Activated naive CD4-positive, alpha-beta T cell treated with anti-CD3 and anti-CD28 coated beads for 36 hours (primary cell): ENCODE data around the gene S1PR2. TPM values are rescaled to one million over a fixed set of nuclear protein-coding genes. Genes with fewer than 3 reads are reported as not detected.

Experiments
- CTCF ChIA-PET: fragments of 350-600 bp; sonication (Branson Sonifier 250); formaldehyde crosslinking; loops from one replicate; lab custom pipeline; 2021; ENCODE audit warnings: antibody characterized with exemption; lab: Charles Lee
- DNase-seq: peaks from one replicate; pipeline ENCODE4 v3.0.0-alpha.2; 2020
- H3K27ac Mint-ChIP-seq: one replicate; pipeline ENCODE4 v1.8.0; 2021; ENCODE audit warnings: mild to moderate bottlenecking, mixed read lengths
- H3K27me3 Mint-ChIP-seq: one replicate; pipeline ENCODE4 v1.8.0; 2021; ENCODE audit warnings: low read depth, mixed read lengths
- H3K36me3 Mint-ChIP-seq: one replicate; pipeline ENCODE4 v1.8.0; 2021; ENCODE audit warnings: low read depth, mixed read lengths
- H3K4me1 Mint-ChIP-seq: one replicate; pipeline ENCODE4 v1.8.0; 2021; ENCODE audit warnings: low read depth, mixed read lengths
- H3K4me3 Mint-ChIP-seq: one replicate; pipeline ENCODE4 v1.8.0; 2021; ENCODE audit warnings: mild to moderate bottlenecking, moderate library complexity, mixed read lengths
- H3K9me3 Mint-ChIP-seq: one replicate; pipeline ENCODE4 v1.8.0; 2021; ENCODE audit warnings: mixed read lengths
- intact Hi-C: fragments of 100-400 bp; cut with micrococcal nuclease; formaldehyde crosslinking; loops from one replicate; pipeline ENCODE4 v1.15.1; 2023
- total RNA-seq, 2 experiments: library from RNA; stranded (reverse); gene quantifications; one replicate each; pipeline ENCODE4 v1.2.3, GENCODE V29; 2021

The S1PR2 gene
- total RNA-seq, 2 experiments from 2014 or later: 3.4 TPM

DNA sequence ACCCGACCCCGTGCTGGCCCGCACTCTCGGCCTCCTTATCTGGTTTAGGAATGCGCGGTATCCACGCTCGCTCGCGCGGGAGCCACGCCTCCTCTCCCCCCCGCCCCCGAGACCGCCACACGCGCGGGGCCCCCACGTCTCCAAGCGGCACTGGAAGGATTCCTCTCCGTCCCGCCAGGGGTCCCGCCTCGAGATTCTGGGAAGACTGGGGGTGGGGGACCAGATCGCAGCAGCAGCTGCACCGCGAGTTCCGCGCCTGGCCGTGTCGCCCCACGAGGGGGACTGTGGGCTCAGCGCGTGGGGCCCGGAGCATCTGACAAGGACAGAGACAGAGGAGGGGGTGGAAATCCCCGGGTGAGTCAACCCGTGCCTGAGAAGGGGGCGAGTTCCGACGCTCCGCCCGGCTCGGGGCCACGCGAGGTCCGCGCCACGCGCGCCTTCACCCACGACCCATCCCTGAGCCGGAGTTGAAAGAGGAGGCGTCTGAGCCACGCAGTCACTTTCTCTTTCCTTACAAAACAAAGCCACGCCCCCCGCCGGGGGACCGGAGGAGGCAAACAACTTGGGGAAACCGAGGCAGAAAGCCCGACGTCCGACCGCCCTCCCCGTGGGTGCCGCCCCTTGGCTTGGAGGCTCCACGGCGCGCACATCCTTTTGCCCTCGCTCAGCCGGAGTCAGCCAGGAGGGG lies 814 bp downstream of the S1PR2 start:
- H3K4me1 Mint-ChIP-seq: peaks cover 16% of the 10 kb centered on the region
- H3K27ac Mint-ChIP-seq: peak overlapping the region; percentile 72
- CTCF ChIA-PET: interaction anchor here (0.6 to 9.0 kb wide), 2 partner anchors 20 to 126 kb away, joined by 4 to 58 read pairs; partner anchors contain the start of gene MRPL4
- DNase-seq: peak; percentile 68
- H3K9me3 Mint-ChIP-seq: no peaks in the 10 kb centered on the region
- peak overlapping the region; percentile 84 for H3K4me3 Mint-ChIP-seq
- intact Hi-C loops: loop anchor here (2.0 kb wide), 1 partner anchor 36 kb away; the partner anchor contains the start of gene DNMT1
- H3K27me3 Mint-ChIP-seq: no peaks in the 10 kb centered on the region
- H3K36me3 Mint-ChIP-seq: no peaks in the 10 kb centered on the region

- H3K4me3 Mint-ChIP-seq: peak overlapping the region; percentile 16
- H3K36me3 Mint-ChIP-seq: peaks cover 3% of the 10 kb centered on the region
- CTCF ChIA-PET: interaction anchor here (0.6 to 9.0 kb wide), 7 partner anchors 9 to 154 kb away, joined by 3 to 58 read pairs (median 4); partner anchors contain the start of gene MRPL4
- H3K4me1 Mint-ChIP-seq: peaks cover 12% of the 10 kb centered on the region
- H3K9me3 Mint-ChIP-seq: no peaks in the 10 kb centered on the region
- no peaks in the 10 kb centered on the region for H3K27me3 Mint-ChIP-seq
- DNase-seq: peak; percentile 64
- intact Hi-C loops: loop anchor here (1.0 kb wide), 2 partner anchors 21 to 124 kb away; no protein-coding TSS in a partner anchor
- no peak overlapping the region for H3K27ac Mint-ChIP-seq
Observed at GRCh38 chr19:10228920-10229319, 2.2 kb downstream of the S1PR2 start.

DNA sequence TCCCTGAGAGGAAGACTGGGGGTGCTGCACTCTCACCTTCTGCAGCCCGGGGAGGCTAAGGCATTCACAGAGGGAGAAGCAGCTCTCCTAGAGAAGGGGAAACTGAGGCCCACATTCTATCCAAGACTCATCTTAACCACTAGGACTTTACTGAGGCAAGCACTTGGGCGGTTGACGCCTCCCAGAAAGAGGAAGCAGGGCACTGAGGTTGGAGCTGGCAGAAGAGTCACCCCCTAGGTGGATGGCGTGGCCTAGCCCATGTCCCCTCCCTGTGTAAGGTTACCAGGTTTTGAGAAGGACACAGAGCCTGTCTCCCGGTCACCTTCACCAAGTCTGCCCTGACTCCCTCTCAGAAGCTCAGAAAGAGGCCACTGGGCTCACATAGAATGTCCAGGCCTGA lies 2.7 kb downstream of the S1PR2 start:
- no peak for DNase-seq
- CTCF ChIA-PET: interaction anchor here (0.6 to 9.0 kb wide), 7 partner anchors 8 to 154 kb away, joined by 3 to 58 read pairs (median 4); partner anchors contain the start of gene MRPL4
- H3K4me3 Mint-ChIP-seq: no peak overlapping the region
- no peaks in the 10 kb centered on the region for H3K27me3 Mint-ChIP-seq
- H3K36me3 Mint-ChIP-seq: peaks cover 4% of the 10 kb centered on the region
- peaks cover 12% of the 10 kb centered on the region for H3K4me1 Mint-ChIP-seq
- H3K27ac Mint-ChIP-seq: no peak overlapping the region
- no peaks in the 10 kb centered on the region for H3K9me3 Mint-ChIP-seq
- intact Hi-C loops: no loop called here

- no peak overlapping the region for H3K4me3 Mint-ChIP-seq
- no peak for DNase-seq
- intact Hi-C loops: no loop called here
- peaks cover 12% of the 10 kb centered on the region for H3K4me1 Mint-ChIP-seq
- H3K27ac Mint-ChIP-seq: no peak overlapping the region
- CTCF ChIA-PET: interaction anchor here (0.7 to 9.0 kb wide), 3 partner anchors 9 to 141 kb away, joined by 3 to 58 read pairs (median 4); partner anchors contain the start of gene MRPL4
- no peaks in the 10 kb centered on the region for H3K27me3 Mint-ChIP-seq
- no peaks in the 10 kb centered on the region for H3K9me3 Mint-ChIP-seq
- peaks cover 4% of the 10 kb centered on the region for H3K36me3 Mint-ChIP-seq
Observed at GRCh38 chr19:10227026-10227971, 3.8 kb downstream of the S1PR2 start.

DNA sequence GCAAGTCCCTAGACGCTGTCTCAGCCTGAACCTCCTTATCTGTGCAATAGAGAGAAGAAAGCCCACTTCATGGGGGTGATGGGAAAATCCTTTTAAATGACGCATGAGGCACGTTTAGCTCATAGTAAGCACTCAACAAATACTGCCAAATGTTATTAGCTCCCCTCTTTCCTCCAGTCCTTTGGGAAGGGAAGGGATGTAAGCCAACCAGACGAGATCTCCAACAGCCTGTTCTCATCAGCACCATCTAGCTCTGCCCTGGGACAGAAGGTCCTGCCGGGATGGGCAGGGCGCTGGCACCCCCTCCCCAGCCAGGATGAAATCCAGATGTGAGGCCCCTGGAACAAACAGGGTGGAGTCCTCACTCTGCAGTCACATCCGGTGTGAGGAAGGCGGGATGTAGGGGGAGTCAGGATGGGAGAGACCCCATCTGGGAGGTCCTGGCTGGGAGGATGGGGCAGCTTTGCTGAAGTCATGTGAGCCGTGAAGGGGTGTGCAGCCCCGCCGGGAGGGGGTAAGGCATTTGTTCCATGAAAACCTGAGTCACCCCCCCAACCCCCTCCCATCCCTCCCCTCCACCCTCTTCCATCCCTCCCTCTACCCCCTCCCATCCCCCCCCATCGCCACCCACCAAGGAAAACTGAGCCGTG lies 4.6 kb downstream of the S1PR2 start:
- no peak for DNase-seq
- Mint-ChIP-seq H3K27ac (no peak overlapping the region), H3K4me3 (no peak overlapping the region), H3K27me3 (no peaks in the 10 kb centered on the region), H3K36me3 (peaks cover 4% of the 10 kb centered on the region), H3K4me1 (peaks cover 12% of the 10 kb centered on the region), H3K9me3 (no peaks in the 10 kb centered on the region)
- intact Hi-C loops: no loop called here
- CTCF ChIA-PET: interaction anchor here (0.6 to 9.0 kb wide), 4 partner anchors 9 to 142 kb away, joined by 3 to 58 read pairs (median 4); partner anchors contain the start of gene MRPL4

DNA sequence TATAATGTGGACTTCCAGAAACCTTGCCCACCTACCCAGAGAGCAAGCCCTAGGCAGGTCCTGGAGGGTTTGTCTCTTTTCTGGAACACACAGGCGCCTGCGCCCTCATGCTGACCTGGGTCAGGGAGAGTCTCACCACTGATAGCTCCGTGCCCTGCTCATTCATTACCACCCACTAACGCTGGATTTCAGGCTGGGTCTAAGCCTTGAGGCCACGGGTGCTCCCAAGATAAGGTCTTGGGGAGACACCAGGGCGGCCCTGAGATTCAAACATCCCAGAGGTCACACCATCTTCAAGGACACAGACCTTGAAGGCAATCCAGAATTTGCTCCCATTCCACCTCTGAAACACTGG lies 5.1 kb downstream of the S1PR2 start:
- Mint-ChIP-seq H3K4me3 (no peak overlapping the region), H3K4me1 (peaks cover 12% of the 10 kb centered on the region), H3K9me3 (no peaks in the 10 kb centered on the region), H3K27ac (no peak overlapping the region), H3K27me3 (no peaks in the 10 kb centered on the region), H3K36me3 (peaks cover 4% of the 10 kb centered on the region)
- intact Hi-C loops: no loop called here
- CTCF ChIA-PET: interaction anchor here (0.6 to 9.0 kb wide), 3 partner anchors 10 to 24 kb away, joined by 3 to 58 read pairs (median 4); partner anchors contain the start of gene MRPL4
- DNase-seq: no peak

- CTCF ChIA-PET: interaction anchor here (0.6 to 0.7 kb wide), 2 partner anchors 9 to 15 kb away, joined by 3 to 7 read pairs; no protein-coding TSS in a partner anchor
Observed at GRCh38 chr19:10224337-10224736, 6.8 kb downstream of the S1PR2 start.

DNA sequence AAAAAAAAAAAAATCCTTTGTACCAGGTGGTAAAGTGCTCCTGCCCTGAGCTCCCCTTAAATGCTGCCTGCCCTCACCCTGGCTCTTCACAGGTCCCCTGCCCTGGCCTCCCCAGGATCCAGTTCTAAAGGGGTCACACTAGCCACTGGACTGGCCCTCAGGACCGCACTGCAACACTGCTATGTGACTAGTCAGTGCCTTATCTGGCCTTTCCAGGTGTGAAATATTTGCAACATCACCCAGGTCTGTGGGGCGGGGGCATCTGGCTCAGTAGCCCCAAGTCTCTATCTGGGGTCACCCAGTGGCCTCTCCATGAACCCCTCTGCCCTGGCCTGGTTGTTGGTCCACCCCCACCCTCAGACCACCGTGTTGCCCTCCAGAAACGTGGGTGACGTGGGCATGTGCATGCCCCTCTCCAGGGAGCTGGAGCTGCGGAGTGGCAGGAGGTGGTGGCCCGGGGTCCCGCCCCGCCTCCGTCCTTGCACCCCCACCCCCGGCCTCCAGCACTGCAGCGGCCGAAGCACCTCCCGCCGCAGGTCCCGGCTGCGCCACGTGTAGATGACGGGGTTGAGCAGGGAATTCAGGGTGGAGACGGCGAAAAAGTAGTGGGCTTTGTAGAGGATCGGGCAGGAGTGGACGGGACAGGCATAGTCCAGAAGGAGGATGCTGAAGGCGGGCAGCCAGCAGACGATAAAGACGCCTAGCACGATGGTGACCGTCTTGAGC lies 7.5 kb downstream of the S1PR2 start:
- H3K27me3 Mint-ChIP-seq: no peaks in the 10 kb centered on the region
- H3K4me1 Mint-ChIP-seq: peaks cover 3% of the 10 kb centered on the region
- no peak overlapping the region for H3K27ac Mint-ChIP-seq
- no peaks in the 10 kb centered on the region for H3K9me3 Mint-ChIP-seq
- intact Hi-C loops: no loop called here
- no peak overlapping the region for H3K4me3 Mint-ChIP-seq
- peaks cover 4% of the 10 kb centered on the region for H3K36me3 Mint-ChIP-seq
- DNase-seq: no peak
- CTCF ChIA-PET: interaction anchor here (0.6 kb wide), 2 partner anchors 8 to 291 kb away, joined by 4 to 7 read pairs; no protein-coding TSS in a partner anchor

More at GRCh38 chr19:10224337-10224736, 6.8 kb downstream of the S1PR2 start:
- Mint-ChIP-seq H3K9me3 (no peaks in the 10 kb centered on the region), H3K4me3 (no peak overlapping the region), H3K27ac (no peak overlapping the region), H3K36me3 (peaks cover 4% of the 10 kb centered on the region), H3K27me3 (no peaks in the 10 kb centered on the region), H3K4me1 (peaks cover 2% of the 10 kb centered on the region)
- no peak for DNase-seq
- intact Hi-C loops: no loop called here

DNA sequence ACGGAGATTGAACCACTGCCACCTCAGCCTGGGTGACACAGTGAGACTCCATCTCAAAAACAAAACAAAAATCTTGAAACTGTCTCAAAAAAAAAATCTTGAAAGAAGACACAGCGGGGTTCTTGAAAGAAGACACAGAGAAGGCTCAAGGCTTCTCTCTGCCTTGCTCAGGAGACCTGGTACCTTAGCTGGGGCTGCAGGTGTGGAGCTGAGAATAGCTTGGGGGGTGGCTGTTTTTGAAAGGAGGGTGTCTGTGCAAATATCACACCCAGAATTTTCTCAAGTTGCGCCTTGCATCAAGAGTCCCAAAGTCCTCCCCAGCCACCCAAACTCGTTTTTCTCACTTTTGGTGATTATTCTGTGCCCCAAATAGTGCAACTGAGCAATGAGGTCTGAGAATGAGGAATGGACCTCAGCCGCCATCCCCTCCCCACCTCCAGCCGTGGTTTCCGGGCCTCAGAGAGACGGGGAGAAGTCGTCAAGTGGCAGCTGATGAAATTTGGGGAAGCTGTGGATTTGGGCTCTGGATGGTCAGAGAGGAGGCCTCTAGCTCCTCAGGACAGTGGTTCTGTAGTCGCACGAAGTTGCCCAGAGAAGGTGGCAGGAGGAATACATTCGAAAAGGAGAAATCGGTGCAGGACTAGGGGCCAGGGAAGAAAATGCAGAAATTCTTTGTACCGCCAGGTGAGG lies 8.8 kb downstream of the S1PR2 start:
- no peak overlapping the region for H3K27ac Mint-ChIP-seq
- CTCF ChIA-PET: interaction anchor here (0.7 kb wide), 1 partner anchor 529 kb away, joined by 5 read pairs; no protein-coding TSS in a partner anchor
- H3K27me3 Mint-ChIP-seq: no peaks in the 10 kb centered on the region
- no peaks in the 10 kb centered on the region for H3K9me3 Mint-ChIP-seq
- no peak for DNase-seq
- intact Hi-C loops: no loop called here
- peaks cover 4% of the 10 kb centered on the region for H3K36me3 Mint-ChIP-seq
- H3K4me1 Mint-ChIP-seq: peaks cover 3% of the 10 kb centered on the region
- H3K4me3 Mint-ChIP-seq: no peak overlapping the region

GRCh38 chr19:10220695-10221094 lies 10.4 kb downstream of the S1PR2 start:
- no peak overlapping the region for H3K4me3 Mint-ChIP-seq
- no peaks in the 10 kb centered on the region for H3K27me3 Mint-ChIP-seq
- no peaks in the 10 kb centered on the region for H3K9me3 Mint-ChIP-seq
- no peak overlapping the region for H3K27ac Mint-ChIP-seq
- CTCF ChIA-PET: interaction anchor here (0.6 to 1.2 kb wide), 4 partner anchors 8 to 193 kb away, joined by 3 to 5 read pairs (median 4); no protein-coding TSS in a partner anchor
- intact Hi-C loops: no loop called here
- peaks cover 4% of the 10 kb centered on the region for H3K36me3 Mint-ChIP-seq
- peaks cover 3% of the 10 kb centered on the region for H3K4me1 Mint-ChIP-seq
- DNase-seq: no peak
